Upper lobe of left lung (tissue), 4 donors: ENCODE data around the gene CDC42BPA.

ENCODE experiments used
- POLR2AphosphoS5 ChIP-seq, 2 donors: sonication (generic); formaldehyde crosslinking; IDR thresholded peaks; one replicate each; pipeline ENCODE4 v1.5.1; 2017; ENCODE audit warnings: antibody characterized with exemption in 2 of 2
- TF ChIP-seq, protein P1 (sequence below), 6 experiments: fragments of 450-650 bp in 4 of 6; fragments of 200-600 bp in 2 of 6; sonication (generic) in 2 of 6; IDR thresholded peaks; one replicate each; pipeline ENCODE4 v1.5.1; 2016 to 2019; ENCODE audit warnings: antibody characterized with exemption in 6 of 6

- TF ChIP-seq, protein P1, sequence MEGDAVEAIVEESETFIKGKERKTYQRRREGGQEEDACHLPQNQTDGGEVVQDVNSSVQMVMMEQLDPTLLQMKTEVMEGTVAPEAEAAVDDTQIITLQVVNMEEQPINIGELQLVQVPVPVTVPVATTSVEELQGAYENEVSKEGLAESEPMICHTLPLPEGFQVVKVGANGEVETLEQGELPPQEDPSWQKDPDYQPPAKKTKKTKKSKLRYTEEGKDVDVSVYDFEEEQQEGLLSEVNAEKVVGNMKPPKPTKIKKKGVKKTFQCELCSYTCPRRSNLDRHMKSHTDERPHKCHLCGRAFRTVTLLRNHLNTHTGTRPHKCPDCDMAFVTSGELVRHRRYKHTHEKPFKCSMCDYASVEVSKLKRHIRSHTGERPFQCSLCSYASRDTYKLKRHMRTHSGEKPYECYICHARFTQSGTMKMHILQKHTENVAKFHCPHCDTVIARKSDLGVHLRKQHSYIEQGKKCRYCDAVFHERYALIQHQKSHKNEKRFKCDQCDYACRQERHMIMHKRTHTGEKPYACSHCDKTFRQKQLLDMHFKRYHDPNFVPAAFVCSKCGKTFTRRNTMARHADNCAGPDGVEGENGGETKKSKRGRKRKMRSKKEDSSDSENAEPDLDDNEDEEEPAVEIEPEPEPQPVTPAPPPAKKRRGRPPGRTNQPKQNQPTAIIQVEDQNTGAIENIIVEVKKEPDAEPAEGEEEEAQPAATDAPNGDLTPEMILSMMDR (IDR thresholded peaks at IDR 0.05), result no peak
- TF ChIP-seq POLR2AphosphoS5 (IDR thresholded peaks at IDR 0.05), result no peak
Observed at GRCh38 chr1:227093309-227093708, 225.0 kb downstream of the CDC42BPA start.
